GM21423 (cell line): ENCODE results near the gene CACNA2D1.

Experiments
- ATAC-seq: cut with Tn5 transposase; IDR thresholded peaks from one replicate; pipeline ENCODE4 v1.9.1; 2021; ENCODE audit warnings: mild to moderate bottlenecking, moderate library complexity; ENCODE audit not compliant: unreplicated experiment

The CACNA2D1 gene

GRCh38 chr7:82289152-82289535 lies 154.4 kb downstream of the CACNA2D1 start:
- ATAC-seq = no peak

DNA sequence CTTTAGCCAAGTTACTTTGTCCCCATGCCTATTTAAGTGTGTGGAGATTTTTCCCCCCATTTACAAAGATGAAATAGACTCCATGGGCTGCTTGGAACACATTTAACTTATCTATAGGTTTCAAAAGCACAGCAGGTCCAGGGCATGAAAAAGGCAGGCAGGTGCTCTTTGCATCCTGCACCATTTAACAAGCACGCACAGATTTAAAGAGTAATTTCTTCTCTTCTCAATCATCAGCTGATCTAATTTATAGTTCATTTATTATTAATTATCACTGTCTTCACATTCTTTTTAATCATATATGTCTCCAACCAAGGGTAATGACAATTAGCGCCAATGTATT lies 156.8 kb downstream of the CACNA2D1 start:
- ATAC-seq = no peak

DNA sequence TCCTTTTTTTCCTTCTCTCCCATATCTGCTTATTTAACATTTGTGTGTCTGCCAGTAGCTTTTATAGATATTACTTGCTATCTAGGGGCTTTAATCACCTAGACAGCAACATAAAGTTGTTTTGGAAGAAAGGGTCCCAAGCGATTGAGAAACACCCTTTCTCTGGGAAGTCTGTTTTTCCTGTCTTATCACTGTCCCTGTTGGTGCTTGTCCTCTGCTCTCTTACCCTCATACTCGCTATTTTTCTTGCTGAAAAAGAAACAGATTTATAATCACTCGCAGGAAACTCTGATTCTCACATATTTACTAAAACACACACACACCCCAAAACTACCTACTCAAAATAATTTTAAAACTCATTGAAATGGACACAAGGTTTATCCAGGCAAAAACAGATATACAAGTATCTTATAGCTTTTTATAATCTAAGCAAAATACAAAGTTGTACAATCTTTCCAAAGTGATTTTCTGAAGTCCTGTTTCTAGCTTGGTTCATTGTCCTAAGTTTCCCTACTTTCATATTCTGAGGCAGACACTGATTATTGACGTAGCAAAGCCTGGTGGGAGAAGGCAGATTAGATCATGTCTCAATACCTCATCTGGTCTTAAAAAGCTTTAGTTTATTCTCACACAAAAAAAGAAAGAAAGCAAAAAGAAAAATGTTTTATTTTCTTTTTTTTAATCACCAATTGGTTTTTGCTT lies 157.3 kb downstream of the CACNA2D1 start:
- no peak for ATAC-seq

GRCh38 chr7:82284936-82285519 lies 158.5 kb downstream of the CACNA2D1 start:
- no peak for ATAC-seq

DNA sequence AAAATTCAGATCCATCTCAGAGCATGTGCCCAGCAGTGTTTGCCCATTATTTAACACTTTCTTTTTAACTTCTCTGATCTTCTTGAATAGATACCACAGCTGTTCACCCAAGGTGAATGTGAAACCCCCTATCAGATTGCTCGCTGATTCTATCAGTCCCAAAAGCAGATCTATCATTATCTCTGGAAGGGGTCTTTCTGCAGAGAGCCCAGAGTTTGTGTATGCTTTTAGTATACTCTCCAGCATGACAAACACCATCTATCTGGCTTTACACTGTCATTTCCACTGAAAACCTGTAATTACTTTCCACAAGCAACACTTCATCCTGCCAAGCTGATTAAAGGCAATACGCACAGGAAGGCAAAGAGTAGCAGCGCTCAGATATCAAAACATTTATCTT lies 168.2 kb downstream of the CACNA2D1 start:
- no peak for ATAC-seq

DNA sequence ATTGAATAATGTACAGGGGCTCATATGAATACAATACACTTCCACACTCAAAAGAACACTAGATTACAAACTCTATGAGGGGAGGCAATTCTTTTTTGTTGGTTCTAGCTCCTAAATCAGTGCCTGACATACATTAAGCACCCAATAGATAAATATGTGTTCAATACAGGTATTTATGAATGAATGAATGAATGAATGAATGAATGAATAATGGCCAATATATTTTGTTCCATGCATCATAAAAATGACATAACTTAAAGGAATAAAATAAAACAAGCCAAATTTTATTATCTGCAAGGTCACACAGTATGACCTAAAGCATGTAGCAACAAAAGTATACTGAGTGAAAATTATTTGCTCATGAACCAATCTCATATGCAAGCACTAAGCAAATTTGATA lies 168.9 kb downstream of the CACNA2D1 start:
- ATAC-seq = no peak

DNA sequence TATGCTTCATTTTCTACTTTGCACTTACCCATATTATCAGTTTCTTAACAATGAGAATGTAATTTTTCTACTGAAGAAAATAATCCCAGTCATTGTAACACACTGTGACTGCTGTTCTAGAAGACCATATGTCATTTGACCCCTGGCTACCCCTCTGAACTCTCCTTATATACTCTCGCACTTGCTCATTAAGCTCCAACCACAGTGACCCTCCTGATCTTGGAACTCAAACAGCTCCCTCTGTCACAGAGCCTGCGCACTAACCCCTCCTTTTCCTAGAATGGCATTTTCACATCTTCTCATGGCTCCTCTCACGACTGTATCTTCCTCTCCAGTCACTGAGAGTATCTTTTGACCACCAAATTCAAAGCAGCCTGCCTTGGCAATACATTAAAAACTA lies 169.7 kb downstream of the CACNA2D1 start:
- no peak for ATAC-seq

DNA sequence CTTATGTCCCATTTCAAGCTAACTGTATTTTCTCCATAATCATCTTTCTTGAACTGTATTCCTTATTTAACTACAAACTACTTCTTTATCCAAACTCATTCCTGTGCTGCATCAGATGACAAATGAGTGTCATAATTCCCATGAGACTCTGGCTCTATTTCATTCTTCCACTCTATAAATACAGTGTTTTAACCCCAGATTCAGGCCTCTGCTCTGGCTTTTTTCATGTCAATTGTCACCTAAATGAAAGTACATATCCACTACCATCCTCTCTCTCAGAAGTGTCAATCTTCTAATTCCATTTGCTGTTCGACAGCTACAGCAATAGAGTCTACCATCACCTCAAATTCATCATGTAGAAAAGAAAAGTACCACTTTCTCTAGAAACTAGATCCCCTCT lies 172.7 kb downstream of the CACNA2D1 start:
- no peak for ATAC-seq

DNA sequence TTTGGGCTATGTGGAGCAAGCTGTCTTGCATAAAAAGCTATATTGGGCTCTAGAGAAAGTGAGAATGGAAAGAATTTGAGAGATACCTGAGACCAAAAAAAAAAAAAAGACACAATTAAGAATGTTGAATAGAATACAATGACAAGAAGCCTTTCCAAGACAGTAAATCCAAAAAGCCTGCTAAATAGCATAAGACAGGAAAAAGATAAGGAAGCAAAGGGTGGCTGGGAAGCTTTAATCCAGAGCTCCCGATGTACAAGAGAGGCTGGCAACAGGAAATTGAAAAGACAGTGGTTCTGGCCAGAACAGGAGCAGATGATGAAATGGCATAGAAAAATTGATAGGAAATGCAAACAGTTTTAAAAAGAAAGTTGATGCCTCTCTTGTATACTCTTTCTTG lies 174.9 kb downstream of the CACNA2D1 start:
- ATAC-seq = no peak

- no peak for ATAC-seq
These were observed 177.5 kb downstream of the CACNA2D1 start for GRCh38 chr7:82266081-82266480.

DNA sequence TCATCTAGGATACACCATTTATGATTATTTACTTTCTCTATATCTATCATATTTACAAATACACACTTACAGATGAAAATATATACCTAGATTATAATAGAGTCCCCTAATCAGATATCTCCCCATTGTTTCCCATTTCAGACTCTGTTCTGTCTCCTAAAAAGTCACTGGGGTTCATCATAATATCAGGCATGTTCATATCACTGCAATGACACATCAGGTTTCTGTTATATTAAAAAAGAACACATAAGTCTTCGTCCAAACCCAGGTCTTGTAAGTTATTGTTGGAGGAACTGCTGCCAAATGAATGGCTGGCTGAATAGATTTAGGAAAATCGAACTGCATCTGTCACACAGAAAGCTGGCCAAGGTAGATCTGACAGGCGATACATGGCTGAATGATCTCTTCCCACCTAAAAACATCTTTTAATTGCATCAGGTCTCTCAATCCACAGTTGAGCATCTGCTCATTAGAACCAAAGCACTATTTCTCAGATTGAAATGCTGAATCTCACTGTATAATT lies 178.7 kb downstream of the CACNA2D1 start:
- no peak for ATAC-seq

DNA sequence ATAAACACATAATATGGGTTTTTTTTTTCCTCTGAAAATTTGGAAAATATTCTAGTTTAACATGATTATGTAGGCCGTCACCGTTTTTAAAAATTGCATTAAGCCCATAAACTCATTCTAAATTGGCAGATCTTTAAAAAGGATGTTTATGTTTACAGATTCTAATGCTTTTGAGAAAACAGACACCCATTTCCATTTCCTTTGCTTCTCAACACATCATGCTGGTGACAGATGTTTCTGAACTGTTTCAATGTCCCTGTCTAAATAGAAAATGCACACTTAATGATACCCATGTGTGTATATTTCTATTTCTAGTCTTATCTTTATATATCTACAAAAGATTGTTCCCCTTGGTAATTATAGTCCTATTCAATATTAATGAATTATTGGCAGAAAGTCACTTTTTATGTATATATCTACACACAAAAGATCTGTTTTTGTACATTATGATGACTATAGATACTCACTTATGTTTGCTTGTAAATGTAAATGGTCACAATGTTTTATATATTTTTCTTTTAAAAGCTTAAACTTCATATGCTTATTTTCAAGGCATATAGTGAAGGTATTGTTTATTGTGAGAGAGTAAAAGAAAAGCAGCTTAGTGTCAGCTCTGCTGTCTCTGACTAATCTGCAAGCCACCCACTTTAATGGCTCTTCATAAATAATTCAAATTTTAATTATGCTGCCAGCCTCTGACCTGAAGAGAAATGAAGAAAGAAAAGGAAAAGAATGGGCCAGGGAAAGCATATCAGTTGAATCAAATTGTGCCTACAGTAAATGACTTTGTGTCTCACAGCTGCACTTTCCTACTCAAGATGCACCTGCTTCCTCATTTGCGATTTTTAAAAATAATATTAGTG lies 179.4 kb downstream of the CACNA2D1 start:
- no peak for ATAC-seq

DNA sequence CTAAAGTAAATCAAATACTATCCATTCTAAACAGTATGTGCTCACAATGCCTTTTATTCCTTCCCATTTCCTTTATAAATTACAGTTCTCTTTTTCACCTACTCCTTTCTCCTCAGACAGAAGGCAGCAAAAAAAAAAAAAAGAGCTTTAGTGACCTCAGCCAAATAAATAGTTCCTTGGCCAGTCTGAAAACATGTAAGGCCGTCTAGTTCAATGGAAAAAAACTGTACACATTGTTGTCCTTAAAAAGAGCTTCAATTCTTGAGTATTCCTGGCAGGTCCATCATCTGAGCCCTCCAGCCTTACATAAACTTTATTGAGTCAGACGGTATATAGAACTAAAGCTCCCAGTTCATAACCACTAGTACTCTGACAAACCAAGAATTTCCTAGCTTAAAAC lies 185.4 kb downstream of the CACNA2D1 start:
- no peak for ATAC-seq

DNA sequence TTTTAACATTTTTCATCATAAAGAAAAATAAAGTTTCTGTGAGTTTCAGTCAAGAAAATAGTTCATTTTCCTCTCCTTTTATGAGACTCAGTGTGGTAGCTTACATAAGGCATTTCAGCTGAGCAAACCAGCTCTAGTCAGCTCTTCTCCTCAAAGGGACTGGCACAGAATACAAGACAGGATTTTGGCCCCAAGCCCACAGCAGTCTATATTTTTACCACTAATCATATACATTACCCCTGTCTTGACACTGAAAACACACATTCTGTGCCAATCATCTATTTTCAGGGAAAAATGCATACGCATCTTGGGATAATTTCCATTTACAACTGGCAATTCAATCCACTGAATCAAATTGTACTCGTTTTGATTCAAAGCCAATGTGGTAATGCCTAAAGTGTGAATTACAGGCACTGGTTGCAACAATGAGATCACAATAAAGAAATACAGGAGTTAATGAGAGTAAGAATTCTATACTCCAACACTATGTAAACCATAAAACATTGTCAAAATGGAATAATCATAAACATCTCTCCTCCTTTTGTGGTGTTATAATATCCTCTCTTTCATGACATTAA lies 186.4 kb downstream of the CACNA2D1 start:
- no peak for ATAC-seq

DNA sequence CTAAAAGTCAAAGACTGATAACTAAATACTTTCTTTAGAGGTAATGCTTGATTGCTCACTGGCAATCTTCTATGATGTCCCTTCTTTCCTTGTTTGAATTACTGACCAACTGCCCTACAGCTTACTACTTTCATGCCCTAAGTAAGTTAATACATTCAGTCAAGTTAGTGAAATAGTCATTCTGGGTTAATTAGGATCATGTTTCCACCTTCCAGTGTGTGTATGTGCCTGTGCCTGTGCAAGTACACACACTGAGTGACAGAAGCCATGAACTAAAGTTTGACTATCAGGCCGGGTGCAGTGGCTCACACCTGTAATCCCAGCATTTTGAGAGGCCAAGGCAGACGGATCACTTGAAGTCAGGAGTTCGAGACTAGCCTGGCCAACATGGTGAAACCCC lies 187.9 kb downstream of the CACNA2D1 start:
- ATAC-seq = no peak

GRCh38 chr7:82250598-82250997 lies 193.0 kb downstream of the CACNA2D1 start:
- ATAC-seq = no peak

DNA sequence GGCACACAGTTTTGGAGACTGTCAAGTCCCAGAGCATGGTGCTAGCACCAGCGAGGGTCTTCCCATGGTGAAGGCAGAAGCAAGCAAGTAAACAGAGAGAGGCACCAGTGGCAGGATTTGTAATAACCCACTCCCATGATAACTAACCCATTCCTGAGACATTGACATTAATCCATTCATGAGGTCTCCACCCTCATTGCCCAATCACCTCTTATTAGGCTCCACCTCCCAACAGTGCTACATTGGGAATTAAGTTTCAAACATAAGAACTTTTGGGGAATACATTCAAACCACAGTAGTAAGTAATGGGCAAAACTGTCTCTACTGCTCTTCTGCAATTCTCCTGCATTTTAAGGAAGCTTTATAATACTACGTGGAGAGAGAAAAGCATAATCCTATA lies 193.6 kb downstream of the CACNA2D1 start:
- no peak for ATAC-seq

DNA sequence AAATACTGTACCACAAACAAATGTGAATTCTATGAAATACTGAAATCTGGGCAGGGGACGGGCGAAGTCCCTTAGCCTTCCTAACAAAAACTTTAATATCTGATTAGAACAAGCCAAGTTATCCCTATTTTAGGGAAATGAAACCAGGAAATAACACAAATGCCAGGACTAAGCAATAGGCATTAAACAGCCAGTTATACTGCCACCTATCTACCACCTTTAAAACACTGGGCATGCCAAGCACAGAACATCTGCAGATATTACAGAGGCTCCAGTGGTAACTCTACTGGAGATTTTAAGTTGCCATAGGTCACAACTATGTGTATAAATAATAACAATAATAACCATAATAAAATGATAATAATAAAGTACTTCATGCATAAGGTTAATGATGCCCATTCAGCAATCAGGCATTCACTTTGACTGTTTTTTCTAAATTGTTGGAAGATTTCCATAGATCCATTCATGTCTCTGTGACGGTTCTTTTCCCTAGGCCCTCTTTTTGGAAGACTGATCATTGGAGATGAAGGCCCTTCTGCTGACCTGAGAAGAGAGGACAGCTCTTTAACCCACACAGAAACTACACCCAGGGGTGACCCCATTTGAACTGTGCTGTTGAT lies 195.7 kb downstream of the CACNA2D1 start:
- ATAC-seq = no peak

DNA sequence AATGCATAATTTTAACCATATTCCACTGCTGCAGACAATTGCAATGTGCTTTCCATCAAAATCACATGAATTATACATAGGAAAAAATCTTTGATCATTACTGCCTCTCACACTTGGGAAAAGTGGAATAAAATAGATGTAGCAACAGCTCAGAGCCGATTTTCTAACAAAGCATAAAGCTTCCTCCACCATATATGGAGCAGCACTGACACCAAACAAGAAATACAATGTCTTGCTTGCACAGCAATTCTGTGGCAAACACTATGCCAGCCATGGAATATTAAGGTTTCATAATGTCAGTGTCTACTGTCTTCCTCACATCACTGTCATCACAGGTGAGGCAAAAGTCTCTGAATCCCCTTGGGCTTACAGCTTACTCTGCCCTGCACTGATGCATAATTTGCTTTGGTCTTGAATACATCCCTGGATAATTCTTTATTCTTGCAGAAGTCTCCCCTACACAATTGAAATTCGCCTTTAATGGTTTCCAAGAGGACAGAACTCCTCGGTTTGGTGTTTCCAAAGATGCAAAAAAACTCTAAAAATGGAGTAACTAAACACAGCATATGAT lies 198.5 kb downstream of the CACNA2D1 start:
- no peak for ATAC-seq

DNA sequence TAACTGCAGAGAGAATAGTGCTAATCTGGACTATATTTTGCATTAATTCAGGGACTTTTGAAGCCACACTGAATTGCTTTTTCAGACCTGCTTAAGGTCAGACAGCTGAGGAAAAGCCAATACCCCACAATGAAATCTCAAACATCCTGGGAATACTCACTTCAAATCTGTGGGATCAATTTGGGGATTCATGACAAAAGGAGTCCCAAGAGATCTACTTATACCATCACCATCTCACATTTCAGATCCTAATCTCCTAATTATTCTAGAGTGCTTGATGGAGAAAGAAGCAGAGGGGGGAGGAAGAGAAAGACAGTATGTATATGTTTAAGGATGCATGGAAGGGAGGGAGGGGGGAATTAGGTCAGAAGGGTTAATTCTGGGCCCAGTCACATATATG lies 202.2 kb downstream of the CACNA2D1 start:
- ATAC-seq = no peak

DNA sequence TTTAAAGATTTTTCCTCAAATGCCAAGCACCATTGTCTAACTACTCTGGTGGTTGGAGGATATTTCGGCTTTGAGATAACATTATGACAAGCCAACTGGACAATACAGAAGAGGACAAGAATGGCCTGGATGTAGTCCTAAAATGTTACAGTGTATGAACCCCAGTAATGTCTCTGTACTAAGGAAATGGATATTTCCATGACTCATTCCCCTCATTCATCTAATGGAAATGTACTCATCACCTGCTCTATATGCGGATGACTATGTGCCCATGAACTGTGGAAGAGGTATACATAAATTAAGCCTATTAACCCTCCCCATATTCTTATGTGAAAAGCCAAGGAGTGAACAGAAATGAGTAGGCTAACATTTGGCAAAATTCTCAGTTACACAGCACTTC lies 207.9 kb downstream of the CACNA2D1 start:
- no peak for ATAC-seq
